IMR-90 (cell line): ENCODE measurements around the gene UBE3A. TPM values are rescaled to one million over a fixed set of nuclear protein-coding genes. Genes with fewer than 3 reads are reported as not detected.

Experiments
- ATAC-seq: fragments of 200-7000 bp; cut with Tn5 transposase; 2 replicates; pipeline ENCODE4 v1.9.1; 2020; ENCODE audit warnings: low read depth, mild to moderate bottlenecking, moderate library complexity
- BruUV-seq: library from RNA; stranded (reverse); fragments of 400-500 nt; replicated peaks from 2 replicates; lab custom pipeline; 2021; lab: Mats Ljungman, UMichigan
- CTCF ChIA-PET: fragments of 300-600 bp; formaldehyde crosslinking; extraction: SDS; loops from one replicate; lab custom pipeline; 2021; ENCODE audit warnings: antibody characterized with exemption; lab: Yijun Ruan, JAX
- POLR2A ChIA-PET: fragments of 300-600 bp; sonication (Branson Sonifier 250); formaldehyde crosslinking; loops from one replicate; lab custom pipeline; 2022; ENCODE audit warnings: antibody characterized with exemption; ENCODE audit not compliant: unreplicated experiment; lab: Charles Lee
- DNase-seq: peaks from one replicate; pipeline ENCODE4 v3.0.0; 2013
- H2AFZ ChIP-seq: replicated peaks from 2 replicates; pipeline ENCODE3; 2013; ENCODE audit warnings: low read length, mild to moderate bottlenecking; ENCODE audit not compliant: poor library complexity
- H2AK5ac ChIP-seq: 2 replicates; pipeline ENCODE4 v1.6.1; 2013; ENCODE audit warnings: low read depth, low read length, inconsistent platforms
- H2AK9ac ChIP-seq: replicated peaks from 2 replicates; pipeline ENCODE3; 2013; ENCODE audit warnings: mild to moderate bottlenecking, low read depth, low read length, moderate library complexity; ENCODE audit not compliant: poor library complexity
- H2BK120ac ChIP-seq: 2 replicates; pipeline ENCODE4 v1.6.1; 2013; ENCODE audit warnings: low read depth, low read length, inconsistent platforms
- H2BK15ac ChIP-seq: 3 replicates; pipeline ENCODE4 v1.6.1; 2013; ENCODE audit warnings: low read depth, low read length, inconsistent platforms
- H2BK20ac ChIP-seq: 2 replicates; pipeline ENCODE4 v1.6.1; 2013; ENCODE audit warnings: low read depth, mild to moderate bottlenecking, inconsistent platforms, low read length, moderate library complexity
- H2BK5ac ChIP-seq: 2 replicates; pipeline ENCODE4 v1.6.1; 2013; ENCODE audit warnings: mild to moderate bottlenecking, low read depth, low read length, inconsistent platforms; ENCODE audit not compliant: poor library complexity, severe bottlenecking
- H3K14ac ChIP-seq: replicated peaks from 2 replicates; pipeline ENCODE4 v1.6.1; 2013; ENCODE audit warnings: low read depth, low read length, inconsistent platforms
- H3K18ac ChIP-seq: 2 replicates; pipeline ENCODE4 v1.6.1; 2013; ENCODE audit warnings: low read depth, low read length, control low read depth
- H3K23ac ChIP-seq: 2 replicates; pipeline ENCODE4 v1.6.1; 2013; ENCODE audit warnings: low read depth, low read length, inconsistent platforms
- H3K27ac ChIP-seq: 2 replicates; pipeline ENCODE4 v1.5.1; 2013; ENCODE audit warnings: mild to moderate bottlenecking, control low read depth, low read length; ENCODE audit not compliant: insufficient read depth
- H3K27me3 ChIP-seq: 2 replicates; pipeline ENCODE4 v1.6.1; 2013; ENCODE audit warnings: low read length; ENCODE audit not compliant: control insufficient read depth, insufficient read depth
- H3K36me3 ChIP-seq: 2 replicates; pipeline ENCODE4 v1.6.1; 2013; ENCODE audit warnings: low read length, mixed read lengths; ENCODE audit not compliant: control insufficient read depth, insufficient read depth
- H3K4ac ChIP-seq: 2 replicates; pipeline ENCODE4 v1.6.1; 2013; ENCODE audit warnings: low read depth, low read length, inconsistent platforms
- H3K4me1 ChIP-seq: 2 replicates; pipeline ENCODE4 v1.6.1; 2013; ENCODE audit warnings: low read length, mixed read lengths; ENCODE audit not compliant: control insufficient read depth, insufficient read depth
- H3K4me2 ChIP-seq: 2 replicates; pipeline ENCODE4 v1.6.1; 2013; ENCODE audit warnings: low read depth, mild to moderate bottlenecking, control low read depth, low read length, moderate library complexity
- H3K4me3 ChIP-seq: 2 replicates; pipeline ENCODE4 v1.5.1; 2013; ENCODE audit warnings: low read depth, mild to moderate bottlenecking, control low read depth, low read length, moderate library complexity; ENCODE audit not compliant: insufficient read depth
- H3K56ac ChIP-seq: 2 replicates; pipeline ENCODE4 v1.6.1; 2013; ENCODE audit warnings: low read length, inconsistent platforms; ENCODE audit not compliant: insufficient read depth; ENCODE audit errors: extremely low read depth
- H3K79me1 ChIP-seq, 2 experiments: 2 replicates each; pipeline ENCODE4 v1.6.1; 2013; ENCODE audit warnings: low read length in 2 of 2, inconsistent platforms in 1 of 2, low read depth in 1 of 2
- H3K9ac ChIP-seq: 2 replicates; pipeline ENCODE4 v1.6.1; 2013; ENCODE audit warnings: low read depth, low read length, control low read depth
- H3K9me1 ChIP-seq: 2 replicates; pipeline ENCODE4 v1.6.1; 2013; ENCODE audit warnings: low read length, inconsistent platforms; ENCODE audit not compliant: insufficient read depth
- H3K9me3 ChIP-seq: 2 replicates; pipeline ENCODE4 v1.6.1; 2013; ENCODE audit warnings: low read length; ENCODE audit not compliant: control insufficient read depth, insufficient read depth
- H4K20me1 ChIP-seq: 2 replicates; pipeline ENCODE4 v1.6.1; 2013; ENCODE audit warnings: low read length, inconsistent platforms; ENCODE audit not compliant: insufficient read depth
- H4K5ac ChIP-seq: 2 replicates; pipeline ENCODE4 v1.6.1; 2013; ENCODE audit warnings: mild to moderate bottlenecking, low read depth, low read length, control low read depth
- H4K8ac ChIP-seq, 2 experiments: 2 replicates each; pipeline ENCODE4 v1.6.1; 2013; ENCODE audit warnings: low read depth in 2 of 2, low read length in 2 of 2, control low read depth in 1 of 2, inconsistent platforms in 1 of 2
- H4K91ac ChIP-seq: 2 replicates; pipeline ENCODE4 v1.6.1; 2013; ENCODE audit warnings: low read depth, low read length, inconsistent platforms; ENCODE audit not compliant: insufficient read depth
- BHLHE40 ChIP-seq: fragments of 150-350 bp; IDR thresholded peaks from 2 replicates; pipeline ENCODE4 v1.6.1; 2016; ENCODE audit warnings: mild to moderate bottlenecking, low read depth, low read length
- CEBPB ChIP-seq: IDR thresholded peaks from 2 replicates; pipeline ENCODE4 v1.6.1; 2012; ENCODE audit warnings: low read depth, low read length, improper control_type of control experiment
- CHD1 ChIP-seq: IDR thresholded peaks from 2 replicates; pipeline ENCODE4 v1.6.1; 2012; ENCODE audit warnings: low read depth, low read length, improper control_type of control experiment
- CTCF ChIP-seq: conservative IDR thresholded peaks from 2 replicates; pipeline ENCODE4 v1.5.1; 2012; ENCODE audit warnings: mild to moderate bottlenecking, low read depth, low read length, improper control_type of control experiment
- ELK1 ChIP-seq: fragments of 150-350 bp; IDR thresholded peaks from 2 replicates; pipeline ENCODE4 v1.6.1; 2016; ENCODE audit warnings: low read depth, mild to moderate bottlenecking, low read length, moderate library complexity, borderline replicate concordance
- FOS ChIP-seq: fragments of 150-350 bp; IDR thresholded peaks from 2 replicates; pipeline ENCODE4 v1.6.1; 2016; ENCODE audit warnings: low read depth, low read length
- MAFK ChIP-seq: IDR thresholded peaks from 2 replicates; pipeline ENCODE4 v1.6.1; 2012; ENCODE audit warnings: low read depth, low read length, improper control_type of control experiment
- MAZ ChIP-seq: IDR thresholded peaks from 2 replicates; pipeline ENCODE4 v1.6.1; 2012; ENCODE audit warnings: low read depth, mild to moderate bottlenecking, low read length, improper control_type of control experiment, moderate library complexity, borderline replicate concordance
- NFE2L2 ChIP-seq: fragments of 150-350 bp; IDR thresholded peaks from 2 replicates; pipeline ENCODE4 v1.6.1; 2016; ENCODE audit warnings: low read depth, mild to moderate bottlenecking, low read length
- POLR2A ChIP-seq: IDR thresholded peaks from 2 replicates; pipeline ENCODE4 v1.6.1; 2012; ENCODE audit warnings: mild to moderate bottlenecking, low read depth, low read length
- RAD21 ChIP-seq: IDR thresholded peaks from 2 replicates; pipeline ENCODE4 v1.6.1; 2012; ENCODE audit warnings: low read length, improper control_type of control experiment
- RCOR1 ChIP-seq: IDR thresholded peaks from 2 replicates; pipeline ENCODE4 v1.6.1; 2012; ENCODE audit warnings: mild to moderate bottlenecking, low read length, improper control_type of control experiment; ENCODE audit not compliant: insufficient replicate concordance
- RFX5 ChIP-seq: IDR thresholded peaks from 2 replicates; pipeline ENCODE4 v1.8.0; 2012; ENCODE audit warnings: low read depth, mild to moderate bottlenecking, low read length, moderate library complexity
- USF2 ChIP-seq: fragments of 150-350 bp; IDR thresholded peaks from 2 replicates; pipeline ENCODE4 v1.6.1; 2017; ENCODE audit warnings: mild to moderate bottlenecking, antibody characterized with exemption, low read length, low read depth
- WGBS, 2 experiments: methylation state at CpG; one replicate each; pipeline versions ENCODE4 v1.1.5 to v1.1.7; 2013; ENCODE audit warnings: missing lambda C conversion rate in 2 of 2; ENCODE audit not compliant: insufficient read length in 1 of 2; ENCODE audit errors: extremely low coverage in 2 of 2; 5-methylcytosine and 5-hydroxymethylcytosine counted together
- dilution Hi-C: fragments of 300-500 bp; cut with HindIII; formaldehyde crosslinking; loops from one replicate; pipeline ENCODE4 v1.14.3; 2018; ENCODE audit warnings: low sequenced_read_pairs; ENCODE audit not compliant: unreplicated experiment
- in situ Hi-C: fragments of 300-500 bp; cut with MboI; formaldehyde crosslinking; loops from 3 replicates; pipeline ENCODE4 v1.14.3; 2019; ENCODE audit warnings: low sequenced_read_pairs, inconsistent platforms, mixed read lengths
- intact Hi-C: fragments of 100-400 bp; cut with micrococcal nuclease; formaldehyde crosslinking; loops from 2 replicates; pipeline ENCODE4 v1.10.0; 2022
- polyA plus RNA-seq, 3 experiments: library from polyadenylated mRNA; depleted of rRNA; stranded (reverse); fragments of >200 nt; gene quantifications; 2 replicates each; pipeline ENCODE4 v1.2.3, GENCODE V29; 2012; ENCODE audit warnings: low replicate concordance in 1 of 3
- total RNA-seq: library from RNA; depleted of rRNA; stranded (reverse); fragments of >200 nt; gene quantifications from 2 replicates; pipeline ENCODE4 v1.2.3, GENCODE V29; 2012

The UBE3A gene
- total and polyA plus RNA-seq, 2 of the 4 experiments (the other 2 are of a cell fraction), result 19.3 to 53.2 TPM

- H2BK15ac ChIP-seq, result no peak overlapping the region
- peaks cover 4% of the 10 kb centered on the region; the same call in 1 of the 2 replicates for H3K9me1 ChIP-seq
- H2BK120ac ChIP-seq, result no peak overlapping the region
- H2AK9ac ChIP-seq, result no peak overlapping the region
- H2AK5ac ChIP-seq, result no peak overlapping the region
- no peak overlapping the region for H3K14ac ChIP-seq
- H4K91ac ChIP-seq, result no peak overlapping the region
- H2BK5ac ChIP-seq, result no peak overlapping the region
- no peak overlapping the region for H3K18ac ChIP-seq
- no peak overlapping the region for H4K8ac ChIP-seq
- no peak overlapping the region for H3K4me2 ChIP-seq
- no peaks in the 10 kb centered on the region for H3K27me3 ChIP-seq
- H3K36me3 ChIP-seq, result no peaks in the 10 kb centered on the region; the same call in 1 of the 2 replicates
- TF ChIP-seq RFX5 (no peak), USF2 (no peak), POLR2A (no peak), RCOR1 (no peak), ELK1 (no peak), CEBPB (no peak), RAD21 (no peak), MAFK (no peak), NFE2L2 (no peak), FOS (no peak), CHD1 (no peak), MAZ (no peak), CTCF (no peak), BHLHE40 (no peak)
- H3K79me1 ChIP-seq, result peaks cover 12 to 36% of the 10 kb centered on the region in 2 experiments
- WGBS, 2 experiments, result no CpG with 5 or more reads among the region's 4 CpGs
- H3K56ac ChIP-seq, result no peak overlapping the region
- ATAC-seq, result no peak
- ChIA-PET POLR2A (no interaction called here), CTCF (no interaction called here)
- BruUV-seq, result no TSS peak
- intact Hi-C loops (no loop called here), in situ Hi-C loops (no loop called here), dilution Hi-C loops (no loop called here)
- H3K9ac ChIP-seq, result no peak overlapping the region
- H3K4ac ChIP-seq, result no peak overlapping the region
- H4K5ac ChIP-seq, result no peak overlapping the region
- H4K20me1 ChIP-seq, result peaks cover 58% of the 10 kb centered on the region
- H2BK20ac ChIP-seq, result no peak overlapping the region
- peaks cover 2% of the 10 kb centered on the region; the same call in 1 of the 2 replicates for H3K4me1 ChIP-seq
- no peak overlapping the region for H3K4me3 ChIP-seq
- H3K27ac ChIP-seq, result no peak overlapping the region
- H3K23ac ChIP-seq, result no peak overlapping the region
- no peak overlapping the region for H2AFZ ChIP-seq
- DNase-seq, result no peak
- H3K9me3 ChIP-seq, result no peaks in the 10 kb centered on the region
These were observed 20.6 kb downstream of the UBE3A start for GRCh38 chr15:25418202-25418601.
